Colonic mucosa (tissue), 4 donors: ENCODE data around the gene AP3B1. TPM values are rescaled to one million over a fixed set of nuclear protein-coding genes. Genes with fewer than 3 reads are reported as not detected.
A peak's percentile ranks its signal among the peaks of the same experiment; 100 is the strongest.

Source experiments
- DNase-seq: peaks from one replicate; pipeline ENCODE4 v3.0.0-alpha.2; 2020
- H3K27ac ChIP-seq: fragments of 200-600 bp; one replicate; pipeline ENCODE4 v1.8.0; 2021
- H3K27me3 ChIP-seq: fragments of 200-600 bp; one replicate; pipeline ENCODE4 v1.8.0; 2021
- H3K36me3 ChIP-seq: fragments of 200-600 bp; one replicate; pipeline ENCODE4 v1.8.0; 2021
- H3K4me1 ChIP-seq: fragments of 200-600 bp; one replicate; pipeline ENCODE4 v1.8.0; 2021; ENCODE audit warnings: mild to moderate bottlenecking
- H3K4me3 ChIP-seq: fragments of 200-600 bp; one replicate; pipeline ENCODE4 v1.8.0; 2021
- H3K9ac ChIP-seq, 2 donors: one replicate each; pipeline ENCODE4 v1.7.0; 2013; ENCODE audit warnings: control low read depth in 2 of 2, low read depth in 2 of 2, low read length in 2 of 2
- H3K9me3 ChIP-seq: fragments of 200-600 bp; one replicate; pipeline ENCODE4 v1.8.0; 2021
- intact Hi-C: fragments of 100-400 bp; cut with DNase I; formaldehyde crosslinking; loops from one replicate; pipeline ENCODE4 v1.14.1; 2022
- total RNA-seq, 2 donors: library from RNA; stranded (reverse); fragmentation: NEBNext Ultra II Directional in 1 of 2; extraction: Animal tissue kit (Norgen Biotek cat#: 25700) in 1 of 2; gene quantifications; one replicate each; pipeline ENCODE4 v1.2.1, GENCODE V29; 2021
- TF ChIP-seq, protein P1 (sequence below): fragments of 200-600 bp; IDR thresholded peaks from one replicate; pipeline ENCODE4 v1.8.0; 2022; ENCODE audit warnings: antibody characterized with exemption, mild to moderate bottlenecking
- donor health status: healthy.
- donor health status: DM: no; HTN: no; CAD: no.
- donor health status: DM: no; HTN: no; CAD: no.

Gene AP3B1
- total RNA-seq, 2 donors from 2014 or later = 53.3 to 62.6 TPM

DNA sequence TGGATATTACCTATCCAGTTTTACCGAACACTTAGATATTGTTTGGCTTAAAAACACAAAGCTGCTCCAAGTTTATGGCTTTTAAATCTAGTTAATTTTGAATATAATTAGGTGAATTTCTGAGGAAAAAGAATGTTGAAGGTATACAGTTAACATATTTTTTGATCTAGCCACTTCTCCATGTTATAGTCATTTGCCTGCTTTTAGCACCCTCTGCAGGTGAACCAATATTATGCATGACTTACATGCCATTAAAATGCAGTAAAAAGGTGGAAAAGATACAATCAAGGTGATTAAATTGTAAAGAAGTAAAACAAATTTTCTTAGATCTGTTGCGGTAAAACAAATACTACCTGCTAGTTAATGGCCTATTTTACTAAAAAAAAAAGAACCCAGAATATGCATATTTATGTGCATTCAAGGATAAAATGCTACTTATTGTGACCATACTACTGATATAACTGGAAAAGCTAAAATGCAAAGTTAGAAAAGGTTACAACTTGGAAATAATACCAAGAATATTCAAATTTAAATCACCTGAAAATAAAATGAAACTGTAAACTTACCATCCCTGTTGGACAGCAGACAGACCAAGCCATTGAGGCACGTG, 132.1 kb downstream of the AP3B1 start:
- DNase-seq = no peak
- H3K36me3 ChIP-seq = no peaks in the 10 kb centered on the region

DNA sequence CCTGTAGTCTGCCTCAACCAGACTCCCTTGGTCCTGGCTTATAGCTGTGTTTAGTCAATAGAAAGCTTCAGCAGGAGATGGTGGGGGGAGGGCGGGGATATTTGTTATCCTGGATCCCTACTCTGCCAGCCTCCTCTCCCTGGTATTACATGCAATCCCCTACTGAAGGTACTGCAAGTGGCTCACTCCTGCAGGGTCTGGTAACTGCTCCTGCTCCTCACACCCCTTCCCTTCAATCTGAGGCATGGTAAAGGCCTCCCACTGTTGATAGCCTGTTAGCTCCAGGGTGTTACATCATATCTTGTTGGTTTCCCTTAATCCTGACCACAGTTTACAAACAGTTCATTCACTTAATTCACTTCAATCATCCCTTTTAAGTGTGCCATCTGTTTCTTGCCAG, 137.5 kb downstream of the AP3B1 start:
- intact Hi-C loops = no loop called here
- Histone ChIP-seq H3K4me3 (no peak overlapping the region), H3K4me1 (no peaks in the 10 kb centered on the region), H3K9me3 (no peaks in the 10 kb centered on the region), H3K27ac (no peak overlapping the region), H3K27me3 (no peaks in the 10 kb centered on the region), H3K9ac (no peak overlapping the region), H3K36me3 (no peaks in the 10 kb centered on the region)
- no peak for DNase-seq
- TF ChIP-seq, protein P1, sequence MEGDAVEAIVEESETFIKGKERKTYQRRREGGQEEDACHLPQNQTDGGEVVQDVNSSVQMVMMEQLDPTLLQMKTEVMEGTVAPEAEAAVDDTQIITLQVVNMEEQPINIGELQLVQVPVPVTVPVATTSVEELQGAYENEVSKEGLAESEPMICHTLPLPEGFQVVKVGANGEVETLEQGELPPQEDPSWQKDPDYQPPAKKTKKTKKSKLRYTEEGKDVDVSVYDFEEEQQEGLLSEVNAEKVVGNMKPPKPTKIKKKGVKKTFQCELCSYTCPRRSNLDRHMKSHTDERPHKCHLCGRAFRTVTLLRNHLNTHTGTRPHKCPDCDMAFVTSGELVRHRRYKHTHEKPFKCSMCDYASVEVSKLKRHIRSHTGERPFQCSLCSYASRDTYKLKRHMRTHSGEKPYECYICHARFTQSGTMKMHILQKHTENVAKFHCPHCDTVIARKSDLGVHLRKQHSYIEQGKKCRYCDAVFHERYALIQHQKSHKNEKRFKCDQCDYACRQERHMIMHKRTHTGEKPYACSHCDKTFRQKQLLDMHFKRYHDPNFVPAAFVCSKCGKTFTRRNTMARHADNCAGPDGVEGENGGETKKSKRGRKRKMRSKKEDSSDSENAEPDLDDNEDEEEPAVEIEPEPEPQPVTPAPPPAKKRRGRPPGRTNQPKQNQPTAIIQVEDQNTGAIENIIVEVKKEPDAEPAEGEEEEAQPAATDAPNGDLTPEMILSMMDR = no peak

More for the DNA sequence above, 132.1 kb downstream of the AP3B1 start:
- Histone ChIP-seq H3K27me3 (no peaks in the 10 kb centered on the region), H3K4me3 (no peak overlapping the region), H3K27ac (no peak overlapping the region), H3K4me1 (no peaks in the 10 kb centered on the region), H3K9me3 (no peaks in the 10 kb centered on the region), H3K9ac (no peak overlapping the region)
- TF ChIP-seq, protein P1 = no peak
- intact Hi-C loops = no loop called here

DNA sequence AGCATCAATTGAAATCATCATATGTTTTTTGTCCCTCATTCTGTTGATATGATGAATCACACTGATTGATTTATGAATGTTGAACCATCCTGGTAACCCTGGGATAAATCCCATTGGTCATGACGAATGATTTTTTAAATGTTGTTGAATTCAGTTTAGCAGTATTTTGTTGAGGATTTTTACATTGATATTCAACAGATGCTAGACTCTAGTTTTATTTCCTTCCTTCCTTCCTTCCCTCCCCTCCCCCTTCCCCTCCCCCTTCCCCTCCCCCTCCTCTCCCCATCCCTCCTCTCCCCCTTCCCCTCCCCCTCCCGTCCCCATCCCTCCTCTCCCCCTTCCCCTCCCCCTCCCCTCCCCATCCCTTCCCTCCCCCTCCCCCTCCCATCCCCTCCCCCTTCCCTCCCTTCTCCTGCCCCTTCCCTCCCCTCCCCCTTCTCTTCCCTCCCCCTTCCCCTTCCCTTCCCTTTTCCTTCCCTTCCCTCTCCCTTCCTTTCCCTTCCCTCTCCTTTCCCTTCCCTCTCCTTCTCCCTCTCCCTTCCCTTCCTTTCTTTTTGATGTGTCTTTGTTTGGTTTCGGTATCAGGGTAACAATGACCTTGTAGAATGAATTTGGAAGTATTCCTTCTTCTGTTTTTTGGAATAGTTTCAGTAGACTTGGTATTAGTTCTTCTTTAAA, 142.8 kb downstream of the AP3B1 start:
- Histone ChIP-seq H3K9me3 (no peaks in the 10 kb centered on the region), H3K9ac (no peak overlapping the region), H3K27me3 (no peaks in the 10 kb centered on the region), H3K4me3 (no peak overlapping the region), H3K27ac (no peak overlapping the region), H3K4me1 (no peaks in the 10 kb centered on the region), H3K36me3 (no peaks in the 10 kb centered on the region)
- TF ChIP-seq, protein P1 = no peak
- DNase-seq = no peak
- intact Hi-C loops = no loop called here

DNA sequence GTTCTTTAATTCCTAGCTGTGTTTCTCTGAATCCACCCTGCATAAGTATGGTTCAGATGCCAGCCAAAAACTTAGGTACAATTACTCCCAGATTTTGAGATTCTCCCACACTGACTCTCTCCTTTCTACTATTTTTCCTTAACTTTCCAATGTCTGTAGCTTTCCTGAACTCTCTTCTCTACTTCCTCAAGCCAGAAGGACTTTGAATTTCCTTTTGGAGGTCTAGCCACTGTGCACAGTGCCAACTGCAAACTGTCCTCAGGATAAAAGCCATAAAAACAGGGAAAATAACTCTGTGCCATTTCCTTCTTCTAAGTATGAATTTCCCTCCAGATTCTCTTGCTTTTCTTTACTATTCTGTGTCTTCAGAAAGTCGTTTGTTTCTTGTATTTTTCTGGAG, 157.2 kb downstream of the AP3B1 start:
- intact Hi-C loops = no loop called here
- DNase-seq = no peak
- no peaks in the 10 kb centered on the region for H3K4me1 ChIP-seq
- no peaks in the 10 kb centered on the region for H3K36me3 ChIP-seq
- H3K9me3 ChIP-seq = no peaks in the 10 kb centered on the region
- no peak overlapping the region for H3K9ac ChIP-seq
- H3K27me3 ChIP-seq = no peaks in the 10 kb centered on the region
- TF ChIP-seq, protein P1 = no peak
- peak overlapping the region; percentile 23 for H3K27ac ChIP-seq
- H3K4me3 ChIP-seq = no peak overlapping the region

DNA sequence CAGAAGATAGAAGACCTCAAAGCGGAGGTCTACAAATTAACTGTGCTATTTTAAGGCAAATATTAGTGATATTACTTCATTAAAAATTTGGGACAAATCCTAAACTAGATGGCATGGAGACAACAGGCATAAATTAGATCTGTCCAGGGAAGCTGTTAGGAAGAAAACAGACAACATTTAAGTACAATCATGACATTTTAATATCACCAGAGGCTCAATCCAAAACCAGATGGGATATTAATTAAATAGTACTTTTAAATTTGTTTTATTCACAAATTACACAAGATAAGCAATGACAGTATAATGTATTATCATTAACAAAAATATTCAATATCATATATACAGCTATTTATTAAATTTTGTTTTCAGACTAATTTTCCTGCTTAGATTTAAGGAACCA, 161.1 kb downstream of the AP3B1 start:
- H3K27ac ChIP-seq = no peak overlapping the region
- intact Hi-C loops = no loop called here
- H3K9ac ChIP-seq = no peak overlapping the region
- TF ChIP-seq, protein P1 = no peak
- H3K36me3 ChIP-seq = peaks cover 3% of the 10 kb centered on the region
- no peaks in the 10 kb centered on the region for H3K4me1 ChIP-seq
- H3K4me3 ChIP-seq = no peak overlapping the region
- no peaks in the 10 kb centered on the region for H3K27me3 ChIP-seq
- no peaks in the 10 kb centered on the region for H3K9me3 ChIP-seq
- DNase-seq = no peak
